Measurements from ENCODE around the gene LYST.

GRCh38 chr1:235670157-235670776, 196.4 kb downstream of the LYST start:
- TF ChIP-seq POLR2A (IDR thresholded peaks at IDR 0.05) (no peak), CTCF (IDR thresholded peaks at IDR 0.05) (no peak), EP300 (IDR thresholded peaks at IDR 0.05) (no peak)

Measured in sigmoid colon (tissue), 4 donors.